Stimulated activated CD8-positive, alpha-beta memory T cell treated with anti-CD3 and anti-CD28 coated beads, Interleukin-7, amount 100 ng/mL, for 4 hours (primary cell): ENCODE measurements around the gene VPS26A.

Source experiments
- DNase-seq, 2 donors: peaks; one replicate each; pipeline ENCODE4 v3.0.0-alpha.2; 2020; ENCODE audit warnings: low read depth in 2 of 2

Gene VPS26A

GRCh38 chr10:69123747-69124562 is at the start of gene VPS26A:
TSS of gene VPS26A (plus strand) at chr10:69124178. CDS start at chr10:69124278, 100 bp downstream.
- DNase-seq = peak; percentile 95 to 99

- no peak for DNase-seq
Measured at GRCh38 chr10:69074532-69074931, 49.4 kb upstream of the VPS26A start.

GRCh38 chr10:69075431-69075830 is 48.5 kb upstream of the VPS26A start:
- DNase-seq = no peak

- no peak for DNase-seq
Measured at GRCh38 chr10:69078311-69078710, 45.7 kb upstream of the VPS26A start.

- DNase-seq = no peak
Measured at GRCh38 chr10:69080226-69080625, 43.8 kb upstream of the VPS26A start.

GRCh38 chr10:69086001-69086509 is 37.9 kb upstream of the VPS26A start:
- no peak for DNase-seq

- DNase-seq = peak; percentile 54 to 75
Measured at GRCh38 chr10:69087590-69088470, 36.1 kb upstream of the VPS26A start, which contains the start of gene SRGN. TSS of gene SRGN (plus strand) at chr10:69088103. CDS start at chr10:69088158, 55 bp downstream.

- no peak for DNase-seq
Measured at GRCh38 chr10:69088471-69088769, 35.6 kb upstream of the VPS26A start.

GRCh38 chr10:69088801-69089501 is 35.0 kb upstream of the VPS26A start:
- DNase-seq = no peak

- DNase-seq = peak; percentile 65 to 75
Measured at GRCh38 chr10:69089638-69090599, 34.1 kb upstream of the VPS26A start.

GRCh38 chr10:69090685-69091084 is 33.3 kb upstream of the VPS26A start:
- DNase-seq = no peak

- no peak for DNase-seq
Measured at GRCh38 chr10:69091143-69091651, 32.8 kb upstream of the VPS26A start.

GRCh38 chr10:69092959-69093850 is 30.8 kb upstream of the VPS26A start:
- DNase-seq = peak; percentile 56 to 76

- no peak for DNase-seq
Measured at GRCh38 chr10:69093933-69094332, 30.0 kb upstream of the VPS26A start.

GRCh38 chr10:69096045-69096444 is 27.9 kb upstream of the VPS26A start:
- no peak for DNase-seq

GRCh38 chr10:69097729-69098128 is 26.2 kb upstream of the VPS26A start:
- DNase-seq = no peak

- DNase-seq = no peak
Measured at GRCh38 chr10:69100136-69100872, 23.7 kb upstream of the VPS26A start.

- peak in 1 of 2 donors; percentile 22 for DNase-seq
Measured at GRCh38 chr10:69101451-69102095, 22.4 kb upstream of the VPS26A start.
